NT2/D1 (cell line): ENCODE measurements around the gene TPX2.

Experiments
- SUZ12 ChIP-seq: IDR thresholded peaks from 2 replicates; pipeline ENCODE4 v1.6.1; 2011; ENCODE audit not compliant: insufficient read length, insufficient read depth; ENCODE audit errors: extremely low read depth
- YY1 ChIP-seq: IDR thresholded peaks from 2 replicates; pipeline ENCODE4 v1.6.1; 2011; ENCODE audit not compliant: insufficient read length, insufficient read depth
- ZNF274 ChIP-seq: IDR thresholded peaks from 2 replicates; pipeline ENCODE4 v1.6.1; 2011; ENCODE audit warnings: mild to moderate bottlenecking, low read depth, low read length

DNA sequence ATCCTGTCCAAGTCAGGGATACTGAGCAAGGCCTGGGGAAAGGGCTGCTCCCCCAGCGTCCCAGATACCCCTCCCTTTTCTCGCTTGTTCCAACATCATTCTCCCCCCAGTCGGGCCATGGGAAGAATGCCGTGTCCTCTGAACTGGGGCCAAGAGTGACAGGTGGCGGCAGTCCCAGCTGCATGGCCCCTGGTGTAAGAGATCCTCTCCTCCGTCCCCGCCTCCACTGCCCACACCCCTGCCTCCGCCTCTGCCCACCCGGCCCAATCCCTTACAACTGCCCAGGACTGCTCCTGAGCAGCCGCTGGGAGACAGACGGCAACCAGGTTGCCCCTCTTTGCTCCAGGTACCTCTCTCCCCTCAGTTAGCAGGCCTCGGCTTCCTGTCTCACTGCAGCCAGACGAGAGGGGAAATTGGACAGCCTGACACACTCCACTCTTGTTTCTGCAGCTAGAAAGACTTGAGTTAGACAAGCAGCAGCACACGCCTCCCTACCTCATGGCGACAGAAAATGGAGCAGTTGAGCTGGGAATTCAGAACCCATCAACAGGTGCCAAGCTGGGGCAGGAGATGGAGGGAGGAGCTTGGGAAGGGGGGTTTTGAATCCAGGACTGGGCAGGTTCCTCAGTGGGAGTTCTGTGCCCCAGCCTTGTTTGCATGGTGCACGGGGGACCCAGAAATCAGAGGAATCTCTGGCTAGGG lies 80.1 kb downstream of the TPX2 start, which contains the start of gene MYLK2:
- TF ChIP-seq ZNF274, result no peak
- no peak for TF ChIP-seq YY1
- TF ChIP-seq SUZ12, result no peak
